GM18858 (cell line): Measurements from ENCODE around the gene SPRR3.

Experiments used
- ATAC-seq: cut with Tn5 transposase; IDR thresholded peaks from one replicate; pipeline ENCODE4 v1.9.1; 2021; ENCODE audit not compliant: unreplicated experiment

The SPRR3 gene, protein sequence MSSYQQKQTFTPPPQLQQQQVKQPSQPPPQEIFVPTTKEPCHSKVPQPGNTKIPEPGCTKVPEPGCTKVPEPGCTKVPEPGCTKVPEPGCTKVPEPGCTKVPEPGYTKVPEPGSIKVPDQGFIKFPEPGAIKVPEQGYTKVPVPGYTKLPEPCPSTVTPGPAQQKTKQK

DNA sequence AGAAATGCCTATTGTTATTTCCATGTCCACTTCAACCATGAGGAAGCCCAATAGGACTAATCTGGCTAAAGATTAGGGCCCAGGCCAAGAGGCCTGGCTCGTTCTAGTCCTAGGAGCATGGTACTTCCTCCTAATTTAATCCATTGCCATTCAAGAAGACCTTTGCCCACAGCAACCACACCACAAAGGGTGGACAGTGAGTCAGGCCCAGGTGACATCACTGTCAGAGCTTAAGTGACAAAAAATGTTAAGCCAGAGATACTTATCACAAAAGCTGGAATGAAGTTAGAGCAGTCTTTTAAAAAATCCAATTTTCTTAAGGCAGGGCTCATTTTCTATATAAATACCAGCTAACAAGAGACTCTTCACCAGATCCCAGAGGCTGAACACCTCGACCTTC, at the start of gene SPRR3:
TSS of gene SPRR3 (plus strand) at position 368 of the 400 bp plus-strand sequence. CDS start 1,272 bp downstream, outside the sequence.
- no peak for ATAC-seq

DNA sequence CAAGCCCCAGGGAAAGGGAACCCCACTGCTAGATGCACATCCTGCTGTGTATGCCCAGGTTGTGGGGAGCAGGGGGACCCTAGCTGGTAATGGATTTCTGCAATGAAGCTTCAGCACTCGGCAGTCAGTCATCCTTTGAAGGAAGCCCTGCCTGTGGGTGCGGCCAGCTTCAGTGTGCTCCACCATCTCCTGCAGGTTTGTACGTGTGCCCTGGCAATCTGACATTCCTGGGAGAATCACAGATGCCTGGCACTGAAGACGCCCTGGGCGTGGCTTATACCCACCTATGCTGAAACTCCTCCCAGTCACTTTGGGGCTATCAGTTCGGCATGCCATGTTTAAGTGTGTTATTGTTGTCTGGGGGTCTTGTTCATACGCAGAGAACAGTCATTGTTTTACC, 47.8 kb upstream of the SPRR3 start:
- ATAC-seq: no peak

DNA sequence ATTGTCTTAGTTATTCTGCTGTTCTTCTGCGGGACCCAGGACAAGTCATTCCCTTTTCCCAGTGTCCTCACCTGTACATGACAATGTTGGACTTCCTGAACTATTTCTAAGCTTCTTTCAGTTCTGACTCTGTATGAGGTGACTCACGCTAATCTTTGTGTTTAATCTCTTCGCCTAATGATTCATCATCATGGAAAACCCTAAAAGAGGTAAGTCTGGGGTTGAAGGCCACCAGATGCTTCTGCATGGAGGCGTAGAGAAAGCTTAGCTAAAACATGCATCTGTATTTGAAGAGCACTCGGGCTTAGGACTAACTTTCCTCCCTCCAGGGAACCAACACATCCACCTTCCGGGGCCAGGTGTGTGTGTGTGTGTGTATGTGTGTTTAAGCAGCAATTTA, 47.1 kb upstream of the SPRR3 start:
- ATAC-seq: no peak

DNA sequence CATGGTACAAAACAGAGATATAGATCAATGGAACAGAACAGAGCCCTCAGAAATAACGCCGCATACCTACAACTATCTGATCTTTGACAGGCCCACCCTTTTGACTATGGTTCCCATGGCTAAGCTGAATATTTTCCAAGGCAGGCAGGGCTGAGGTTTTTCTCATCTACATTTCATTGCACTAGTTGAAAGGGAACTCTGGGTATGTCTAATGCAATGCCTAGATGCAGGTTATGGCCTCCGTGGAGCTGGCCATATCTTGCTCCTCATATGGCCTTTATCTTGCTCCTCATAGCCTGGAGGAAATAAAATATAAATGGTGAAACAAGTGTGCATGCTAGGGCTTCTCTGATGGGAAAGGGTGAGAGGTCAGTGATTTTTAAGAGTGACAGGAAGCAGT, 44.0 kb upstream of the SPRR3 start:
- ATAC-seq: no peak

DNA sequence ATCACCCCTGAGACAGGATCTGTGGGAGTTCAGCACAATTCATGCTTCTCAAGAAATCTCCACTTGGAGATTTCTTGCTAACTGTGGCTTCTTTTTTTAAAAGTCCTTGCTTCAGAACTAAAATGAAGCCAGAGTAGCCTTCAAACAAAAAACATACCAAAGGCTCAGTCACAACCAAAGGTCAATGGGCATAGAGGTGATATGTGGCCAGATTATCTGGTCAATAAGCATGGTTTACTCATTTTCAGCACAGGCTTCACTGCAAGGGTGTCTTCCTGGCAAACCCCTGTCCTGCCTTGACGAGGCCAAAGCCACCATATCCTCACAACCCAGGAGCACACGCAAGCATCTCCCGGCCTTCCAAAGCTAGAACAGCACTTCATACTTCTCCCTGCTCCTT, 42.3 kb upstream of the SPRR3 start:
- no peak for ATAC-seq

DNA sequence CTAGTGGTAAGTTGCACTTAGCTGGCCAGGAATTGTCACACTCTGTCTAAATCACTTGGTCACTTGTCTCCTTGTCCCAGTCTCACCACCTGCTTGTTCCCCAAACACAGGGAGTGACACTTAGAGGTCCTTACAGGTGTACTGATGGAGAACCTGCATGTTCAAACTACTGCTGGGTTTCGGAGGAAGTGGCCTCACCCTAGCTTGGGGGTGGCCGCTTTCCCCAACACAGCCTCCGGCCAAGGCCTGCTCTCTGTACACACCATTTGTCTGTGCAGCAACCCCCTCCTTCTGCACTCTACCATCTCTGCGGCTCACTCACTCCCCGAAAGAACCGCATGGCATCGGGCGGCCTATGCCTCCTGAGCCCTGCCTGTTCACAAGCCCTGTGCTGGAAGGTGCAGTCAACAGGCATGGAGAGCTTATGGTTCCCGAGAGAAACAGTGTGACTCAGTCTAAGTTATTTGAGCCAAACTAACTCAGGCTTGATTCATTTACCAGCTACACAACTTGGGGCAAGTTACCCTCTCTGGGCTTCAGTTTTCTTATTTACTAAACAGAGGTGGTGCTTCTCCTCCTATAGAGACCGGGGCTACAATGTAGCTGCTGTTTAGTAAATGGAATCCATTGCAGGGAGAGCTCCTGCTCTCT, 41.6 kb upstream of the SPRR3 start:
- no peak for ATAC-seq

DNA sequence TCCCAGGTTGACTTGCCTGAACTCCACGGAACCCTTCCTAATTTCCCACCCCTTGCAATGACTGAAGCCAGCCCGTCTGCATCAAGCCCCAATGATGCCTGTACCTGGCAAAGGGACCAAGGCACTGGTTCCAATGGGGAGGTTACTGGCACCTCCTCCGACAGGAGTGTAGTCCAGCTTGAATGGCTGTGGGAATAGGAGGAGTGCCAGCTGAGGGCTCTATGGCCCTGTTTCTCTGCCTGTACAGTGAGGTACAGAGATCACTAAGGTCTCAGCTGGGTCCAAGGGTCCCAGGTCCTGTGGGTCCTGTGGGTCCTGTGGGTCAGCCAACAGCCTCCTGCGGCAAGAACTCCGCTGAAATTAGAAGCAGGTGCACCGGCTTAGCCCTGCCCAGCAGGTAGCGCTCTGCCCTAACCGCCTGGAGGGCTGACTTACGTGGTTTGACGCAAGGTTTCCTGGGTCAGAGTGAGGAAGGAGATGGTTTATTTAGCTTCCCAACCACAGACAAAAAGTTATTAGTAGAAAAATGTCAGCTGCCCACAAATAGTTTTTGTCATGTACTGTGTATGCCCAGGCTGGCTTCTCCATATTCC, 41.0 kb upstream of the SPRR3 start:
- no peak for ATAC-seq

DNA sequence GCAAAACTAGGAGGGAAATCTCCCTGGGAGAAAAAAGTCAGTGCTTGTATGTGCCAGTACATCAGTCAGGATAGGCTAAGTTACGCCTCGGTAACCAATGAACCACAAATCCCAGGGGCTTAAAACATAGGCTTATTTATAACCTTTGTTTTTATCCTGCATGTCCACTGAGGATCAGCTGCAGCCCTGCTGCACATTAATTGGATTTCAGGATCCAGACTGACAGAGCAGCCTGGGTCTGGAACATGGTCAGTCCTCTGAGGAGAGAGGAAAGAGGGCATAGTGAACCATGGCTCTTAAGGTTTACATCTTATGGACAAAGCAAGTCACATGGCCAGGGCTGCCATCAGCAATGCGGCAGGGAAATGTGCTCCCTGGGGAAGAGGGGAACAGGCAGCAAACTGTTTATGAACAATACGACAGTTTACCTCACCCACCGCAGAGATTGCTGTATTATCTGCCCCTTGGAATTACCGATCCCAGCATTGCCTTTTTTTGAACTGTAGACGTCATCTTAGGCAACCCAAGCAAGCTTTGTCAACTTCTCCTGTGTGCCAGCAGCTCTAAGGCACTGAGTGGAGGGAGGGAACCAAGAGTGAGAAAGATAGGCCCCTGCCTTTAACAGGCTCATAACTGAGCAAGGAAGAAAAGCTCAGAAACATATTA, 40.2 kb upstream of the SPRR3 start:
- ATAC-seq: no peak

DNA sequence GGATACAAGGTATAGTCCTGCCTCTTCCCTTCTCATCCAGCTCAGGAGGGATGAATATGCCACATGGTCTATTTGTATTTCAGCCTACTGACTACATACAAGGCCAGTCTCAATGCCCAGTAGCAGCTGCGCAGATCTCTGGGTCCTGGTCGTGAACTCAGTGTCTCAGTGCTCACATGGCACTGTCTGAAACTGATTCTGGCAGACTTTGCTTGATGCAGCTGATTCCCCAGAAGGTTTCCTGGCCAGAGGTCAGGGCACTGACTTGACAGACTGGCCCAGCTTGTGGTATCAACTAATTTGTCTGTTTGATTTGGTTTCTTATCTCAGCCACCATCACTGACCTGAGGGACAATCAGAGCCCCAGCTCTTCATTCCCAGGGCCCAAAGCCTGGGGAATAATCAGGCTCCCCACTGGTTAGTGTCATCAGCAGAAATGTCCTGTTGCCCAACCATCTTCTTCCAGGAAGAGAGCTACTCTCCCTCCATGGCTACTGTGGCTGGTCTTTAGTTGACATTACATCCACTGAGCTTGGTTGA, 38.6 kb upstream of the SPRR3 start:
- no peak for ATAC-seq

DNA sequence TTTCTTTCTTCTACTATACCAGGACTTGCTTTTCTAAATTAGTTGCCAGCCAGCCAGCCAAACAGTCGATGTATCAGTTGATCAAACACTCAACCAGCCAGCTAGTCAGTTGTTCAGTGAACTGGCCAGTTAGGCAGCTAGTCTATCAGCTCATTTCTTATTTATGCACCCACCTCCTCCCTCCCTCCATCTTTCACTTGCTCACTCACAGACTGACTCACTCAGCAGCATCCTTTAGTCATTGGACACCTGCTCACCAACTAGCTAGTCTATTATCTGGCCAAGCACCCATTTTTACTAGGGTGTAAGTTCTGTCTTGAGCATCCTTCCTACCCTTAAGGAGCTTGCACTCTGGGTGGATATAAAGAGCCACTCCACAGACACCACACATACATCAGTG, 37.0 kb upstream of the SPRR3 start:
- ATAC-seq: no peak

DNA sequence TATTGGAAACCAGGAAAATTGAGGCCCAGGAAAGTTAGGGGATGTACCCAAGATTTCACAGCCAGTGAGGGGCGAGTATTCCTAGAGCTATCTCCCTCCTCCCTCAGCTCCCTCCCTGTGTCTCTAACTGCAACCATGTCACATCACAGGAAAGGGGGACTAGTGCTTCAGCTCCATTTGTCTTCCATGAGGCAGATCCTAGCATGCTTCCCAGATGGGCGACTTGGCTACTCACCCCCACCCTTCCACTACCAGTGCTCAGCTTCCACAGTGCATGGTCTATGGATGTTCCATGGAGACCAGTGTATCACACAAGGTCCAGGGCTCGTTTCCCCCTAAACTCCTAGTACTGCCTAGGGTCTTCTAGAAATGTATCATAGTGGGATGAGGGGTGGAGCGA, 35.7 kb upstream of the SPRR3 start:
- no peak for ATAC-seq

DNA sequence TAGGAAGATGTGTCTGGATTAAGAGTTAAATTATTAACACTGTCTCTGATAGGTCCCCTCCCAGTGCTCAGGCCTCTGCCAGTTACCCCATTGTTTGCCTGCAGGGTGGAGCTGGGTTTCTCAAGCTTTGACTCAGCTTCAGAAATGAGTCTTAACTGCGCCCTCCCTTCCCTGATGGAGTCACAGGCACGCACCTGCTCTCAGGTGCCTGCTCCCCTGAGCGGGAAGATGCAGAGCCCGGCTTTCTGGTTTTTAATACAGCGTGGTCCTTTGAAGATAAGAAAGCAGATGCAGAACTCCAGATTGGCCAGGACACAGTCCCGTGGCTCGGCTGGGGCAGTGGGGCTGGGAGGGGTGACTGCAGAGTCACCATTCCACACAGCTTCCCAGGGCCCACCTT, 34.3 kb upstream of the SPRR3 start:
- no peak for ATAC-seq

DNA sequence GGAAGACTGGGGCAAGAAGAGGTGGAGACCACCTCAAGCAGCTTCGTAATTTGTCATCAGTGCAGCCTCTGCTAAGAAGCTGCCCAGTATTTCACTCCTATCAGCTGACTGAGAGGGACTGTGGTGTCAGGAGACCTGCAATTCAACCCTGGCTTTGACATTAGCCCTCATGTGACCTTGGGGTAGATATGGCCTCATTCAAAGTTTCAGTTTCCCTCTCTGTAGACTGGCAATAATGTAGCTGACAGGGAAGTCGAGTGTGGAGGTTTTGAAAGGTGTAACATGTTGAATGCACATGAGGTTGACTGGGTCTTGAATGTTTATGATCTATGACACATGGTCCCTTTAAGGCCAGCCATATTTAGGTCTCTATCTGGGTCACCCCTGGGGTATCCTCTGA, 33.3 kb upstream of the SPRR3 start:
- ATAC-seq: peak; percentile 42

DNA sequence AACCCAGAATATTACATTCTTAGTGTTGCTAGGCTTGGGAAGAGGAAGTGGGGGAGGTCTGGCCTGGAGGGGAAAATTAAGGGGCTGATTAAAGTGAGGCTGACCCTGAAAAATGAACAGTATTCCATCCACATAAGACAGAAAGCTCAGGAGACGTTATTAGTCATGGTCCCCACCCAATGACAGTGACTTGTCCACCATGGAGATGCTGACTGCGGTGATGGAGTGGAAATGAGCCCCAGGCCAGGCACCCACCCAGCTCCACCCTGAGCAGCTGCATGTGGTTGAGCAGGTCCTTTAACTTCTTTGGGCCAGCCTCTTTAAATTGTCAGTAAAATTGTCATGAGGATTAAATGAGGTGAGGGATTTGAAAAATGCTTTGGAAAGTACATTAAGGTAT, 32.5 kb upstream of the SPRR3 start:
- ATAC-seq: no peak

DNA sequence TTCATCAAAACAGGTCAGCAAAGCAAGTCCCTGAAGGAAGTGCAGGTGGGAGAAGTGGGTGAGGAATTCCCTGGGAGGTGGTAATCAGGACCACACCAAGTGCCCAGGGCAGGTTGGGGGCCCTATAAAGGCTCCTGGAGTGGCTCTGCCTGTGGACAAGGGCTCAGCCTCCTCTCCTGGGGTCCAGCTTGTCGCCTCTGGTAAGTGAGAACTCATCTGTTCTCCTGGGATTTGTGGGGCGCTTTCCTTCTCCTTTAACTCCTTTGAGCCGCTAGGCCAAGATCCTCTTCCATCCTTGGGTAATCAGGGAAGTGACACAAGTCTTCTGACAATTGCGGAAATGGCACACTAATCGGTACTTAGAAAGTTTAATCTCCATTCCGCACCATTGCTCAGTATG, 31.1 kb upstream of the SPRR3 start, which contains the start of gene SPRR4:
TSS of gene SPRR4 (plus strand) at position 154 of the 400 bp plus-strand sequence. CDS start 1,243 bp downstream, outside the sequence.
- no peak for ATAC-seq

DNA sequence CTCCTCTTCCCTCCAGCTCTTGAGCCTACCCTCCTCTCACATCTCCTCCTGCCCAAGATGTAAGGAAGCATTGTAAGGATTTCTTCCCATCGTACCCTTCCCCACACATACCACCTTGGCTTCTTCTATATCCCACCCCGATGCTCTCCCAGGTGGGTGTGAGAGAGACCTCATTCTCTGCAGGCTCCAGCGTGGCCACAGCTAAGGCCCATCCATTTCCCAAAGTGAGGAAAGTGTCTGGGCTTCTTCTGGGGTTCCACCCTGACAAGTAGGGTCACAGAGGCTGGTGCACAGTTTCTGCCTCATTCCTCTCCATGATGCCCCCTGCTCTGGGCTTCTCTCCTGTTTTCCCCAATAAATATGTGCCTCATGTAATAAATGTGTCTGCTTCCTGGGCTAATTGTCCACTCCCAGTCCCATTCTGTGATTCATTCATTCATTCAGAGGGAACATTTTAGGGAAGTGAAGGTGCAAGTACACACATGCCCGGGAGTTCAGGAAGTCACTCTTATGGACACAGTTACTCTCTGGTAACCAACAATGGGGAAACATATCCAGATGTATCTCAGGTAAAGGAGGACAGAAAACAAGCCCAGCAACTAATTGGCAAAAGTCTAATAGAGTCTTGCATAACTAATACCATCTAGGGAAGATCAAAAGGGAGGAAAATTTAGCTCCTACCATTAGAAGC, 29.2 kb upstream of the SPRR3 start:
- ATAC-seq: no peak

DNA sequence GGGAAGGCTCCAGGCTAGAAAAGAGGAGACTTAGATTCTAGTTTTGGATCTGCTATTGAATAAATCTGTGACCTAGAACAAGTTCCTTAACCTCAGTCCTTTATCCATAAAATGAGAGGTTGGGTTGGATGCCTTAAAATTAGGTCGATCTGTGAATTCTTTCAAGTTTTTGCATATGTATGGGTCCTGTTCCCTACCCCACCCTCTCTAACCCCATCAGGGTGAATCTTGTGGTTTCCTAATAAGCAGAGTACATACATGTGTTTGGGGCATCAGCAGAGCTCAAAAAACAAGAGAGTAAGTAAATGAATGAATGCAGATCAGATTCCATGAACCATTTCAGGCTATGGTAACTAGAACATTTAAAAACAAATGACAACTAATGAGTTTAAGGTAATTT, 24.9 kb upstream of the SPRR3 start:
- no peak for ATAC-seq

DNA sequence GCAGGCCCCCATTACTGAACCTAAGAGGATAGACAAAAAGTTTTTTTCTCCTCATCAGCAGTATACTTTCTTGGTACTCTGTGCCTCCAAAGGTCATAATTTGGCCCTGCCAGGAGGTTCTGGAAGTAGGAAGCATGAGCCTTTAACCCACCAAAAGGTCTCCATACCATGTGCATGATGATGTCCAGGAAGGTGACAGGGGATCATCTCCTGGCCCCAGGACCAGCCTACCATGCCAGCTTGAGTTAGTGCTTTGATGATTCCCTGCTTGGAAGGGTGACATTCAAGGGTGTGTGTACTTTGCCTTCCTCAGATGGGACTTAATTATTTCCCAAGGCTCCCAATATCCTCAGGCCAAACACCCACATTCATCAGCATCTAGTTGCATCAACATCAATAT, 23.9 kb upstream of the SPRR3 start:
- ATAC-seq: no peak

DNA sequence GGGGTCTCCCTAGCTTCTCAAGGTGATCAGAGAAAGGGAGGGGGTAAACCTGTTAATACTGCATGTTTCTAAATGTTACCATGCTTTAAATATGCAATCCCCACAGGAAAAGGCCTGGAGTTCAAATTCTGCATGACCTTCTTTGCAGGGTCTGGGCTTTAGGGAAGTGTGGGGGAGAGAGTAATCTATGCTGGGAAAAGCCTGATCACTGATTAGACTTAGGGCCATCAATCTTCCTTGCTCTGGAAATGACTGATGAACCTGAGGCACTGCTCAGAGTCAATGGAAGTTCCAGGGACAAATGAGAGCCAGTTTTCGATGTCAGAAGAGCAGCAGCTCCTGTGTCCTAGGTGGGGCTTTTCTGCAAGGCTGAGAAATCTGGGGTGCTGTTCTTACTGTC, 20.9 kb upstream of the SPRR3 start:
- ATAC-seq: no peak

DNA sequence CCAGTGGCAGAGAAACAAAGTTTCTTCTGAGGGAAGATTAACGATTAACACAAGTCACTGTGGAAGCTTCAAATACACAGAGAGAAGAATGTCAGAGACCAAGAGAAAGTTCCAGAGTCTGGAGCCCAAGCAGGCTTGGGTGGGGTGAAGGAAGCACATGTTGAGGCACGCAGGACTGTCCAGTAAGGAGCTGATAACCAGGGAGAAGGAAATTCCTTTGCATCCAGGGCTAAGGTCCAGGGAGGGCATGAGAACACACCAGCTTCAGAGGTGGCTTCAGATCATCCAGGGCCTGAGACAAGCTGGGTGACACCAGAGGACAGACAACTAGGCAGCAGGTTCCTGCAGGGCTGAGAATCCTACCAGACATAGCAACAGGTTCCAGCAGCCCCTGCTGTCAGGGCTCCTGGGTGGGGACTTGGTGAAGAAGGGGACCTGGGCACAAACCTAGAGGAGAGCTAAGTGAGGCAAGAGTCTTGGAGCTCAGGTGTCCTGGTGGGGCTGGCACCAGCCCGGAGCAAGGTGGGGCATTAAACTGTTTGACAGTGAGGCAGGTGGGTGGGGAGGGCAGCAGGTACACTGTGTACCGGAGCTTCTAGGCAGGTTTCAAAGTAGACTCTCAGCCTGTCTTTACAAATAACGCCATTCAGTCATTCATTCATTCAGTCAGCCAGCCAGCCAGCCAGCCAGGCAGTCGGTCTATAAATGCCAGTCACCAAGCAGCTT, 20.2 kb upstream of the SPRR3 start:
- no peak for ATAC-seq

DNA sequence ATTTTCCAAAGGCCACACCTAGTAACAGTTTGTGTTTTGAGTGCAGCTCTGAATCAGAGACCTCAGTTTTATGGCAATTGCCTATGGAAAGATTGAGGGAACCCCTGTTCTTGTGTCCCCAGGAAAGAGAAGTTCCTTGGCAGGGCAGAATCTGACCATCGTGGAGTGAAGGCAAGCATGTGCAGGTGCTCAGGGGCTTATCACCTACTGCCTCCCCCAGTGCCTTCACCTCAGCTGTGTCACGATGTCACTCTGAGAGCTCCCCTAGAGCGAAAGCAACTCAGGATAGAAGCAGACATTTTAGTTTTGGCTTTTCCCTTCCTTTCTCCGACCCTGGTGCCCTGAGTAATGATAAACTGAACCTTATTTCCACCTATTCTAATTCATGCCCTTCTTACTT, 19.5 kb upstream of the SPRR3 start:
- ATAC-seq: no peak
